HCT116 (cell line): Measurements from ENCODE around the gene MLLT3. TPM values are rescaled to one million over a fixed set of nuclear protein-coding genes. Genes with fewer than 3 reads are reported as not detected.

Experiments
- ATAC-seq: fragments of 200-7000 bp; cut with Tn5 transposase; 2 replicates; pipeline ENCODE4 v1.9.1; 2020; ENCODE audit warnings: mild to moderate bottlenecking, moderate library complexity
- BruUV-seq: library from RNA; stranded (reverse); fragments of 400-500 nt; replicated peaks from 2 replicates; lab custom pipeline; 2021; lab: Mats Ljungman, UMichigan
- CTCF ChIA-PET: fragments of 300-600 bp; sonication (Branson Sonifier 250); formaldehyde crosslinking; loops from one replicate; lab custom pipeline; 2021; ENCODE audit warnings: antibody characterized with exemption; lab: Charles Lee
- POLR2A ChIA-PET: fragments of 300-600, 350-600 bp; sonication (Branson Sonifier 250); formaldehyde crosslinking; loops from one replicate; lab custom pipeline; 2021; ENCODE audit warnings: antibody characterized with exemption; lab: Charles Lee
- RAD21 ChIA-PET, 2 experiments: fragments of 300-600 bp; sonication (Branson Sonifier 250); formaldehyde crosslinking; loops; one replicate each; lab custom pipeline; 2023; ENCODE audit warnings: low total read pairs in 2 of 2; ENCODE audit not compliant: uncharacterized antibody in 2 of 2, unreplicated experiment in 2 of 2, low non-redundant PET in 1 of 2; lab: Charles Lee
- DNase-seq: peaks from one replicate; pipeline ENCODE4 v3.0.0-alpha.2; 2010; ENCODE audit warnings: low read depth, low spot score
- H2AFZ ChIP-seq: fragments of 200-600 bp; shearing (Covaris generic), sonication (generic); 2 replicates; pipeline ENCODE4 v1.6.1; 2017; ENCODE audit warnings: low read depth, mixed run types, mixed read lengths, antibody characterized with exemption, low read length; ENCODE audit not compliant: poor library complexity, severe bottlenecking
- H3K27ac ChIP-seq: 2 replicates; pipeline ENCODE4 v1.5.1; 2012; ENCODE audit warnings: low read depth, low read length
- H3K27me3 ChIP-seq: fragments of 200-600 bp; sonication (generic); 2 replicates; pipeline ENCODE4 v1.6.1; 2016; ENCODE audit warnings: mixed run types, low read length, mixed read lengths; ENCODE audit not compliant: insufficient read depth
- H3K36me3 ChIP-seq, 2 experiments: fragments of 200-500 bp in 1 of 2; fragments of 200-600 bp in 1 of 2; sonication (Bioruptor generic) in 1 of 2; sonication (generic) in 1 of 2; 2 replicates each; pipeline versions ENCODE4 v1.5.1 to v1.6.1; 2014 to 2016; ENCODE audit warnings: low read length in 2 of 2, inconsistent platforms in 1 of 2, mixed read lengths in 1 of 2, mixed run types in 1 of 2; ENCODE audit not compliant: insufficient read depth in 2 of 2, control insufficient read depth in 1 of 2
- H3K4me1 ChIP-seq, 2 experiments: fragments of 200-600 bp in 1 of 2; sonication (generic) in 1 of 2; 2 replicates each; pipeline versions ENCODE4 v1.5.1 to v1.6.1; 2012 to 2017; ENCODE audit warnings: low read length in 2 of 2, inconsistent platforms in 1 of 2, mild to moderate bottlenecking in 1 of 2, mixed read lengths in 1 of 2, mixed run types in 1 of 2, moderate library complexity in 1 of 2; ENCODE audit not compliant: insufficient read depth in 2 of 2, control insufficient read depth in 1 of 2
- H3K4me2 ChIP-seq: fragments of 200-600 bp; sonication (generic); 2 replicates; pipeline ENCODE4 v1.6.1; 2017; ENCODE audit warnings: mixed run types, low read length, mixed read lengths
- H3K4me3 ChIP-seq, 2 experiments: fragments of 200-600 bp in 1 of 2; sonication (generic) in 1 of 2; replicated peaks in 1 of 2; 2 replicates each; pipeline ENCODE4 v1.5.1; 2011 to 2016; ENCODE audit warnings: low read length in 2 of 2, control low read depth in 1 of 2, low read depth in 1 of 2, mild to moderate bottlenecking in 1 of 2, mixed read lengths in 1 of 2, mixed run types in 1 of 2
- H3K79me2 ChIP-seq: fragments of 200-600 bp; sonication (generic); 2 replicates; pipeline ENCODE4 v1.6.1; 2017; ENCODE audit warnings: mild to moderate bottlenecking, mixed run types, low read length, moderate library complexity, mixed read lengths; ENCODE audit not compliant: insufficient read depth
- H3K9ac ChIP-seq: fragments of 200-600 bp; sonication (generic); 2 replicates; pipeline ENCODE4 v1.6.1; 2016; ENCODE audit warnings: low read length, mixed read lengths
- H3K9me2 ChIP-seq: fragments of 200-600 bp; sonication (generic), shearing (Covaris generic); 2 replicates; pipeline ENCODE4 v1.6.1; 2017; ENCODE audit warnings: mixed run types, mild to moderate bottlenecking, moderate library complexity; ENCODE audit not compliant: insufficient read depth
- H3K9me3 ChIP-seq, 2 experiments: fragments of 200-500 bp in 1 of 2; fragments of 200-600 bp in 1 of 2; sonication (Bioruptor generic) in 1 of 2; sonication (generic) in 1 of 2; 2 replicates each; pipeline ENCODE4 v1.6.1; 2014 to 2017; ENCODE audit warnings: low read length in 2 of 2, mixed read lengths in 2 of 2, inconsistent platforms in 1 of 2, low read depth in 1 of 2, mild to moderate bottlenecking in 1 of 2, mixed run types in 1 of 2, moderate library complexity in 1 of 2; ENCODE audit not compliant: control insufficient read depth in 1 of 2, insufficient read depth in 1 of 2
- H4K20me1 ChIP-seq: fragments of 200-600 bp; sonication (generic), shearing (Covaris generic); 2 replicates; pipeline ENCODE4 v1.6.1; 2017; ENCODE audit warnings: mixed run types, mild to moderate bottlenecking, moderate library complexity; ENCODE audit not compliant: insufficient read depth
- ATF3 ChIP-seq: IDR thresholded peaks from 2 replicates; pipeline ENCODE4 v1.6.1; 2012
- CTCF ChIP-seq, 3 experiments: fragments of 200-600 bp in 1 of 3; sonication (generic) in 1 of 3; IDR thresholded peaks in 2 of 3; conservative IDR thresholded peaks in 1 of 3; 2 replicates each; pipeline ENCODE4 v1.5.1; 2012 to 2017; ENCODE audit warnings: low read depth in 2 of 3, low read length in 2 of 3, antibody characterized with exemption in 1 of 3, borderline replicate concordance in 1 of 3, control low read depth in 1 of 3, mild to moderate bottlenecking in 1 of 3, mixed read lengths in 1 of 3, mixed run types in 1 of 3, moderate library complexity in 1 of 3; ENCODE audit not compliant: insufficient read depth in 1 of 3
- ELF1 ChIP-seq: IDR thresholded peaks from 2 replicates; pipeline ENCODE4 v1.6.1; 2012; ENCODE audit warnings: low read depth, borderline replicate concordance
- EZH2 ChIP-seq: fragments of 200-600 bp; sonication (generic); IDR thresholded peaks from 2 replicates; pipeline ENCODE4 v1.6.1; 2017; ENCODE audit warnings: antibody characterized with exemption, mixed run types
- POLR2A ChIP-seq: IDR thresholded peaks from 2 replicates; pipeline ENCODE4 v1.7.0; 2011; ENCODE audit warnings: borderline replicate concordance; ENCODE audit not compliant: insufficient read depth, insufficient read length; ENCODE audit errors: extremely low read depth
- SIN3A ChIP-seq: IDR thresholded peaks from 2 replicates; pipeline ENCODE4 v1.6.1; 2012; ENCODE audit warnings: low read depth
- YY1 ChIP-seq: IDR thresholded peaks from 2 replicates; pipeline ENCODE4 v1.6.1; 2011; ENCODE audit warnings: low read length, low read depth, moderate library complexity, mild to moderate bottlenecking; ENCODE audit not compliant: insufficient replicate concordance; ENCODE audit errors: extremely low read depth
- ZBTB33 ChIP-seq: IDR thresholded peaks from 2 replicates; pipeline ENCODE4 v1.6.1; 2011; ENCODE audit warnings: mild to moderate bottlenecking, low read length, moderate library complexity; ENCODE audit not compliant: insufficient replicate concordance; ENCODE audit errors: extremely low read depth
- intact Hi-C: fragments of 100-400 bp; cut with micrococcal nuclease; formaldehyde crosslinking; loops from 2 replicates; pipeline ENCODE4 v1.10.0; 2022
- total RNA-seq: library from RNA; stranded (reverse); gene quantifications from one replicate; pipeline ENCODE4 v1.2.1, GENCODE V29; 2021; ENCODE audit not compliant: unreplicated experiment

Gene MLLT3
- total RNA-seq, 1 experiment from 2014 or later: 4.3 TPM

- no peak for DNase-seq
- Histone ChIP-seq H2AFZ (no peak overlapping the region), H3K36me3 (no peaks in the 10 kb centered on the region), H3K9me3 (no peaks in the 10 kb centered on the region), H3K27me3 (no peaks in the 10 kb centered on the region), H3K9me2 (no peaks in the 10 kb centered on the region), H3K9ac (no peak overlapping the region), H4K20me1 (no peaks in the 10 kb centered on the region), H3K27ac (no peak overlapping the region), H3K4me3 (no peak overlapping the region), H3K4me1 (no peaks in the 10 kb centered on the region), H3K4me2 (no peak overlapping the region), H3K79me2 (no peaks in the 10 kb centered on the region)
- no peak for ATAC-seq
- intact Hi-C loops: no loop called here
- no peak for TF ChIP-seq EZH2
- ChIA-PET POLR2A (interaction anchor here (2.9 kb wide), 1 partner anchor 12 kb away, joined by 10 read pairs; the partner anchor contains the start of gene FOCAD), CTCF (no interaction called here), RAD21 (no interaction called here)
- no TSS peak for BruUV-seq
Measured at GRCh38 chr9:20671635-20672034, 49.3 kb upstream of the MLLT3 start.

- no peak overlapping the region for H3K9ac ChIP-seq
- no peaks in the 10 kb centered on the region for H3K36me3 ChIP-seq
- POLR2A ChIA-PET: no interaction called here
Measured at GRCh38 chr9:20670395-20670794, 48.1 kb upstream of the MLLT3 start.

GRCh38 chr9:20664501-20664900, 42.2 kb upstream of the MLLT3 start:
- H3K36me3 ChIP-seq: no peaks in the 10 kb centered on the region
- no peak overlapping the region for H2AFZ ChIP-seq
- H3K4me3 ChIP-seq: no peak overlapping the region
- H3K9ac ChIP-seq: no peak overlapping the region
- no peaks in the 10 kb centered on the region for H3K9me3 ChIP-seq
- CTCF ChIA-PET: no interaction called here
- peaks cover under 1% of the 10 kb centered on the region; the same call in 1 of the 2 replicates for H3K9me2 ChIP-seq
- ATAC-seq (no peak), DNase-seq (no peak)
- H3K27me3 ChIP-seq: no peaks in the 10 kb centered on the region
- H3K79me2 ChIP-seq: 0 out of 2 replicates have a peak, but pooled peaks cover 3% of the 10 kb centered on the region
- no peak overlapping the region for H3K27ac ChIP-seq
- POLR2A ChIA-PET: no interaction called here
- H3K4me2 ChIP-seq: no peak overlapping the region
- intact Hi-C loops: no loop called here
- H3K4me1 ChIP-seq: peaks cover 0 to 2% of the 10 kb centered on the region in 2 experiments; a peak in 1 of 4 replicates
- no TSS peak for BruUV-seq
- no peaks in the 10 kb centered on the region for H4K20me1 ChIP-seq
- RAD21 ChIA-PET: no interaction called here
- no peak for TF ChIP-seq EZH2
- TF ChIP-seq CTCF (IDR thresholded peaks at IDR 0.05 in 2 of 3, conservative IDR thresholded peaks at IDR 0.05 in 1 of 3; ENCODE audit: borderline replicate concordance in 1 of 3, insufficient read depth in 1 of 3, low read depth in 2 of 3, low read length in 2 of 3): no peak
- no peak for TF ChIP-seq ELF1
- TF ChIP-seq ATF3: no peak
- TF ChIP-seq POLR2A: no peak
- no peak for TF ChIP-seq ZBTB33
- TF ChIP-seq SIN3A: no peak

More at GRCh38 chr9:20670395-20670794, 48.1 kb upstream of the MLLT3 start:
- no peaks in the 10 kb centered on the region for H3K9me3 ChIP-seq
- H2AFZ ChIP-seq: no peak overlapping the region
- H4K20me1 ChIP-seq: no peaks in the 10 kb centered on the region
- no peaks in the 10 kb centered on the region for H3K79me2 ChIP-seq
- ChIA-PET CTCF (no interaction called here), RAD21 (no interaction called here)
- no peaks in the 10 kb centered on the region for H3K9me2 ChIP-seq
- H3K4me3 ChIP-seq: no peak overlapping the region
- BruUV-seq: no TSS peak
- ATAC-seq (no peak), DNase-seq (no peak)
- no peaks in the 10 kb centered on the region for H3K27me3 ChIP-seq
- H3K4me2 ChIP-seq: no peak overlapping the region
- TF ChIP-seq YY1 (no peak), POLR2A (no peak)
- no peaks in the 10 kb centered on the region for H3K4me1 ChIP-seq
- intact Hi-C loops: no loop called here
- no peak overlapping the region for H3K27ac ChIP-seq
